Adipose tissue (tissue), 3 donors: ENCODE results near the gene M6PR. TPM values are rescaled to one million over a fixed set of nuclear protein-coding genes. Genes with fewer than 3 reads are reported as not detected.
"Not testable (repeated sequence)": the region's sequence is repeated elsewhere in the genome, so short reads cannot be mapped to it uniquely, and the experiment has no call there.

Experiments used
- H3K27ac ChIP-seq: one replicate; pipeline ENCODE4 v1.5.1; 2013; ENCODE audit warnings: low read depth, low read length
- WGBS, 3 donors: extraction: QIAGEN DNeasy Blood & Tissue Kit; methylation state at CpG; one replicate each; pipeline ENCODE4 v1.1.7; 2013; 5-methylcytosine and 5-hydroxymethylcytosine counted together
- polyA plus RNA-seq, 3 donors: library from polyadenylated mRNA; stranded (reverse); fragments of 200-250 nt; gene quantifications; one replicate each; pipeline ENCODE4 v1.2.3, GENCODE V29; 2013
- donor health status: healthy with polysubstance abuse.
- donor health status: Bipolar disorder and iron deficiency.
- donor health status: healthy.

Gene M6PR
- polyA plus RNA-seq, 3 donors = 41.1 to 67.6 (median 51.6) TPM

DNA sequence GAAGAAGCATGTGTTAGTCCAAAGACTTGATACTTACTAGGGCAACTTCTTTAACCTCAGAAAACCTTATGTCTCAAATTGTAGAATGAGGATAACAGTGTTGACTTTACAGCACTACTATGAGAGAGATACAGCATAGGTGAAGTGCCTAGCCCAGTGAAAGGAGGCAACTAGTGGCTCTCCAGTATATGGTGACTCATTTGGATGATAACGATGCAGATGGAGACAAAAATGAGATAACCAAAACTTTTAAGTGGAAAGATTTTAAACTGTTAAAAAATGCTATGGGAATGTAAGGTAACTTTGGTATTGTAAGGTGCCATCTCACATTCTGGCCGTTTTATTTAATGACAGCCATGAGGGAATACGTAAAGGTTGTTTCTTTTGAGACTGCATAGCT, 32.4 kb downstream of the M6PR start:
- WGBS, 3 donors = 81 to 92% (median 87%) methylated on average over 3 of the region's 3 CpGs
- no peak overlapping the region for H3K27ac ChIP-seq

- no peak overlapping the region for H3K27ac ChIP-seq
Measured at GRCh38 chr12:8916154-8916553, 33.3 kb downstream of the M6PR start.

- 1 to 3% (median 3%) methylated on average over 27 to 28 of the region's 35 CpGs for WGBS, 3 donors
- H3K27ac ChIP-seq = peak overlapping the region; percentile 33
Measured at GRCh38 chr12:8914716-8915526, 34.5 kb downstream of the M6PR start.

GRCh38 chr12:8914033-8914715, 35.3 kb downstream of the M6PR start, which contains the start of gene PHC1:
PHC1 (plus strand) TSS chr12:8914509; CDS start chr12:8917678, 3,169 bp downstream.
- peak within 1 kb of the TSS; percentile 33 for H3K27ac ChIP-seq
- 0 to 1% (median 1%) methylated on average over 10 to 36 of the region's 57 CpGs for WGBS, 3 donors

GRCh38 chr12:8913702-8914032, 35.8 kb downstream of the M6PR start:
- H3K27ac ChIP-seq = peak overlapping the region; percentile 29
- 14 to 25% (median 18%) methylated on average over 6 of the region's 6 CpGs for WGBS, 3 donors

DNA sequence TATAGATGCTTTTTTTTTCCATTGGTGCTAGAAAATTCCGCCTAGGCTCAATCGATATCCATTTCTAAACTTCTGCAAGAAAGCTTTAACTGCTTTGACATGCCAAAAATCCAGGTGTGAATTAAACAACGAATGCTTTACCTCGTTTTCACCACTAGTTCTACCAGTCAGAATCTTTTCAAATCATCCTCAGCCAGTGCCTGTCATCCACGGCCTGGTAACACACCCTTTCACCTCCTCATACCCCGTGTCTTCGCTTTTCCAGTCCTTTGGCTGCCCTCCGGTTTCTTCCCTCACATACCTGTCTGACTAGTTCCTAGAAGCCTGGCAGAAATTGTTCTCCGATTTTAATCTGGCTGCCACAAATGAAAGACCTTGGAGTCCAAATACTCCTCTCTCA, 36.5 kb downstream of the M6PR start:
- H3K27ac ChIP-seq = no peak overlapping the region
- 19 to 55% (median 50%) methylated on average over 9 of the region's 9 CpGs for WGBS, 3 donors

DNA sequence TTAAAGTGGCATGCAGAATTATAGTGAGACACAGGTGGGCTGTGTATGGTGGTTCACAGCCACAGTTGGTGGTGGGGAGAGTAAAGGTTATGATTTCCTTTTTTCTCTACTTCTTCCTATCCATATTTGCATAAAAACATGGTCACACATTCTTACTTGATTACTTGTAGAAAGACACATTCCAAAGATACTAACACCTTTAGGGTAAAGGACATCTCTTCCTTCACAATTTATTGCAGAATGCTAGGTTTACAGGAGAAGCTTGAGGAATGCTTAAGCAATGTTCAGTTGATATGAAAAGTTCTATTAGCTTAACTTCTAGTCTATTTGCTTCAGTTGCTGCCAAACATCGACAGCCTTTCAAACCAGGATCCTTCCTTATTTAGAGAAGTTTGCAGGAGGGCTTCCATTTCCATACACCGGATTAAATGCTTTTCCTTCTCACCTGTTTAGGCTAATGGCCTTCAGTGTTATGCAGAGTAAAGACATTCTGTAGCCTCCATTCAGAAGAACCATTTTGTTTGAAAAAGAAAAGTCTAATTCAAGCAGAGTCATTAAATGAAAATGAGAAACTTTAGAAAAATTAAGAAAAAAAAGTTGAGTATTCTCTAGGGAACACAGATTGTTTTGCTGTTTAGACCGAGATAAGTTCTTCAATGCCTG, 37.7 kb downstream of the M6PR start:
- WGBS, 3 donors = 72 to 76% (median 73%) methylated on average over 3 of the region's 3 CpGs
- H3K27ac ChIP-seq = no peak overlapping the region

DNA sequence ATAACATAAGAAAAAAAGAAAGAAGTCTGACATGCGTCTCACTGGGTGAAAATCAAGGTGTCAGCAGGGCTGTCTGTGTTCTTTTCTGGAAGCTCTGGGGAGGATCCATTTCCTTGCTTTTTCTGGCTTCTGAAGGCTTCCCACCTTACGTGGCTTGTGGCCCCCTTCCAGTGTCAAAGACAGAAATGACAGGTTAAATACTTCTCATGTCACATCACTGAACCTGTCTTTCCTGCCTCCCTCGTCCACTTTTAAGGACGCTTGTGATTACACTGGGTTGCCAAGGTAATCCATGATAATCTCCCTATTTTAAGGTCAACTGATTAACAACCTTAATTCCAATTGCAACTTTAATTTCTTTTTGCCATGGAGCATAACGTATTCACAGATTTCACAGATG, 39.7 kb downstream of the M6PR start:
- WGBS, 3 donors = 74 to 84% (median 82%) methylated on average over 5 of the region's 5 CpGs
- no peak overlapping the region for H3K27ac ChIP-seq

GRCh38 chr12:8907513-8907912, 41.9 kb downstream of the M6PR start:
- WGBS, 3 donors = 73 to 86% (median 75%) methylated on average over 3 of the region's 3 CpGs
- no peak overlapping the region for H3K27ac ChIP-seq

- 83 to 84% (median 84%) methylated on average over 16 of the region's 16 CpGs for WGBS, 3 donors
- no peak overlapping the region for H3K27ac ChIP-seq
Measured at GRCh38 chr12:8906266-8907180, 42.9 kb downstream of the M6PR start.

- no peak overlapping the region for H3K27ac ChIP-seq
- 70 to 78% (median 77%) methylated on average over 6 to 10 of the region's 10 CpGs for WGBS, 3 donors
Measured at GRCh38 chr12:8905546-8905945, 43.9 kb downstream of the M6PR start.

GRCh38 chr12:8904665-8905064, 44.8 kb downstream of the M6PR start:
- no peak overlapping the region for H3K27ac ChIP-seq

GRCh38 chr12:8903646-8904045, 45.8 kb downstream of the M6PR start:
- no peak overlapping the region for H3K27ac ChIP-seq
- 74 to 83% (median 80%) methylated on average over 3 of the region's 3 CpGs for WGBS, 3 donors

- H3K27ac ChIP-seq = not testable (repeated sequence)
- 54 to 86% (median 61%) methylated on average over 5 of the region's 5 CpGs for WGBS, 3 donors
Measured at GRCh38 chr12:8902703-8903102, 46.7 kb downstream of the M6PR start.

DNA sequence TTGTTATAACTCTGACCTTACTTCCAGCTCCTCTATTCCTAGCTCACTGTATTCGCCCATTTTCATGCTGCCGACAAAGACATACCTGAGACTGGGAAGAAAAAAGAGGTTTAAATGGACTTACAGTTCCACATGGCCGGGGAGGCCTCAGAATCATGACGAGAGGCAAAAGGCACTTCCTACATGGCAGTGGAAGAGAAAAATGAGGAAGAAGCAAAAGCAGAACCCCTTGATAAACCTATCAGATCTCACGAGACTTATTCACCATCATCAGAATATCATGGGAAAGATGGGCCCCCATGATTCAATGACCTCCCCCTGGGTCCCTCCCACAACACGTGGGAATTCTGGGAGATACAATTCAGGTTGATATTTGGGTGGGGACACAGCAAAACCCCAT, 49.6 kb downstream of the M6PR start:
- H3K27ac ChIP-seq = no peak overlapping the region
- 72 to 78% (median 75%) methylated on average over 6 of the region's 6 CpGs for WGBS, 3 donors

- no peak overlapping the region for H3K27ac ChIP-seq
- 93% methylated on average over 7 of the region's 7 CpGs for WGBS, 3 donors
Measured at GRCh38 chr12:8897081-8897480, 52.4 kb downstream of the M6PR start.

- 57 to 87% (median 76%) methylated on average over 1 of the region's 1 CpG for WGBS, 3 donors
- no peak overlapping the region for H3K27ac ChIP-seq
Measured at GRCh38 chr12:8894986-8895385, 54.5 kb downstream of the M6PR start.

GRCh38 chr12:8894378-8894777, 55.1 kb downstream of the M6PR start:
- H3K27ac ChIP-seq = no peak overlapping the region

- no peak overlapping the region for H3K27ac ChIP-seq
- WGBS, 3 donors = 95 to 98% (median 96%) methylated on average over 3 of the region's 3 CpGs
Measured at GRCh38 chr12:8891976-8892375, 57.5 kb downstream of the M6PR start.
